Mesodermal cell (in vitro differentiated cells): ENCODE results near the gene KIF17.
"Not testable (repeated sequence)": the region's sequence is repeated elsewhere in the genome, so short reads cannot be mapped to it uniquely, and the experiment has no call there.

Experiments
- H3K27ac ChIP-seq: 2 replicates; pipeline ENCODE4 v1.7.0; 2013; ENCODE audit warnings: mild to moderate bottlenecking, low read depth, low read length, moderate library complexity; ENCODE audit not compliant: severe bottlenecking
- H3K36me3 ChIP-seq: 2 replicates; pipeline ENCODE4 v1.7.1; 2013; ENCODE audit warnings: mild to moderate bottlenecking, low read length, moderate library complexity; ENCODE audit not compliant: control insufficient read depth, insufficient read depth
- H3K4me1 ChIP-seq: one replicate; pipeline ENCODE4 v1.7.1; 2013; ENCODE audit warnings: mild to moderate bottlenecking, low read length; ENCODE audit not compliant: insufficient read depth, control insufficient read depth, poor library complexity, severe bottlenecking
- H3K4me3 ChIP-seq: 2 replicates; pipeline ENCODE4 v1.7.0; 2013; ENCODE audit warnings: low read length, control low read depth, mild to moderate bottlenecking; ENCODE audit not compliant: insufficient read depth, poor library complexity, severe bottlenecking; ENCODE audit errors: extremely low read depth
- H3K9me3 ChIP-seq: 2 replicates; pipeline ENCODE4 v1.7.1; 2013; ENCODE audit warnings: mild to moderate bottlenecking, low read length, moderate library complexity; ENCODE audit not compliant: control insufficient read depth
- WGBS, 2 experiments: methylation state at CpG; one replicate each; pipeline ENCODE4 v1.1.5; 2013; ENCODE audit warnings: missing lambda C conversion rate in 2 of 2; ENCODE audit not compliant: insufficient coverage in 2 of 2; 5-methylcytosine and 5-hydroxymethylcytosine counted together

The KIF17 gene

GRCh38 chr1:20685099-20685662 is 32.6 kb downstream of the KIF17 start:
- Histone ChIP-seq H3K36me3 (no peaks in the 10 kb centered on the region), H3K4me3 (no peak overlapping the region), H3K4me1 (no peaks in the 10 kb centered on the region), H3K9me3 (no peaks in the 10 kb centered on the region), H3K27ac (no peak overlapping the region)
- WGBS, 2 experiments, result 84 to 93% methylated on average over 17 to 19 of the region's 21 CpGs

GRCh38 chr1:20684651-20685050 is 33.2 kb downstream of the KIF17 start:
- H3K36me3 ChIP-seq, result no peaks in the 10 kb centered on the region
- H3K4me1 ChIP-seq, result no peaks in the 10 kb centered on the region
- 88 to 95% methylated on average over 6 to 10 of the region's 14 CpGs for WGBS, 2 experiments
- H3K4me3 ChIP-seq, result no peak overlapping the region
- no peak overlapping the region for H3K27ac ChIP-seq
- no peaks in the 10 kb centered on the region for H3K9me3 ChIP-seq

GRCh38 chr1:20684050-20684620 is 33.7 kb downstream of the KIF17 start:
- Histone ChIP-seq H3K9me3 (no peaks in the 10 kb centered on the region), H3K4me3 (no peak overlapping the region), H3K4me1 (no peaks in the 10 kb centered on the region), H3K27ac (no peak overlapping the region), H3K36me3 (no peaks in the 10 kb centered on the region)
- WGBS, 2 experiments, result 90 to 91% methylated on average over 13 of the region's 13 CpGs

- 91 to 98% methylated on average over 7 to 10 of the region's 10 CpGs for WGBS, 2 experiments
- Histone ChIP-seq H3K4me1 (no peaks in the 10 kb centered on the region), H3K27ac (no peak overlapping the region), H3K9me3 (no peaks in the 10 kb centered on the region), H3K36me3 (no peaks in the 10 kb centered on the region), H3K4me3 (no peak overlapping the region)
Measured at GRCh38 chr1:20683614-20684013, 34.2 kb downstream of the KIF17 start.

GRCh38 chr1:20682571-20683236 is 35.1 kb downstream of the KIF17 start:
- Histone ChIP-seq H3K36me3 (no peaks in the 10 kb centered on the region), H3K27ac (no peak overlapping the region), H3K4me1 (no peaks in the 10 kb centered on the region), H3K4me3 (no peak overlapping the region), H3K9me3 (no peaks in the 10 kb centered on the region)
- WGBS, 2 experiments, result 92 to 94% methylated on average over 15 to 22 of the region's 24 CpGs

- Histone ChIP-seq H3K9me3 (no peaks in the 10 kb centered on the region), H3K36me3 (no peaks in the 10 kb centered on the region), H3K4me1 (no peaks in the 10 kb centered on the region), H3K27ac (no peak overlapping the region), H3K4me3 (no peak overlapping the region)
- WGBS, 2 experiments, result 85 to 89% methylated on average over 2 to 9 of the region's 9 CpGs
Measured at GRCh38 chr1:20681999-20682398, 35.8 kb downstream of the KIF17 start.

GRCh38 chr1:20680269-20680668 is 37.5 kb downstream of the KIF17 start:
- no peaks in the 10 kb centered on the region for H3K9me3 ChIP-seq
- WGBS, 2 experiments, result 84 to 90% methylated on average over 3 of the region's 5 CpGs
- no peak overlapping the region for H3K4me3 ChIP-seq
- H3K4me1 ChIP-seq, result no peaks in the 10 kb centered on the region
- no peak overlapping the region for H3K27ac ChIP-seq
- H3K36me3 ChIP-seq, result no peaks in the 10 kb centered on the region

GRCh38 chr1:20678599-20678998 is 39.2 kb downstream of the KIF17 start:
- H3K9me3 ChIP-seq, result no peaks in the 10 kb centered on the region
- no peak overlapping the region for H3K4me3 ChIP-seq
- H3K36me3 ChIP-seq, result no peaks in the 10 kb centered on the region
- no peaks in the 10 kb centered on the region for H3K4me1 ChIP-seq
- 73 to 96% methylated on average over 5 to 6 of the region's 6 CpGs for WGBS, 2 experiments
- H3K27ac ChIP-seq, result no peak overlapping the region

GRCh38 chr1:20673626-20674025 is 44.2 kb downstream of the KIF17 start:
- not testable (repeated sequence) for H3K9me3 ChIP-seq, H3K4me3 ChIP-seq, H3K4me1 ChIP-seq, H3K27ac ChIP-seq, H3K36me3 ChIP-seq
- 95 to 96% methylated on average over 5 to 9 of the region's 11 CpGs for WGBS, 2 experiments

- 95 to 100% methylated on average over 4 of the region's 4 CpGs for WGBS, 2 experiments
Measured at GRCh38 chr1:20672265-20672632, 45.6 kb downstream of the KIF17 start.

GRCh38 chr1:20670936-20671335 is 46.9 kb downstream of the KIF17 start:
- H3K4me3 ChIP-seq, result no peak overlapping the region
- no peaks in the 10 kb centered on the region for H3K9me3 ChIP-seq
- H3K4me1 ChIP-seq, result peaks cover 4% of the 10 kb centered on the region
- WGBS, 2 experiments, result 94 to 96% methylated on average over 2 to 5 of the region's 5 CpGs
- no peaks in the 10 kb centered on the region for H3K36me3 ChIP-seq
- no peak overlapping the region for H3K27ac ChIP-seq

More at GRCh38 chr1:20672265-20672632, 45.6 kb downstream of the KIF17 start:
- Histone ChIP-seq H3K27ac (no peak overlapping the region), H3K9me3 (no peaks in the 10 kb centered on the region), H3K36me3 (no peaks in the 10 kb centered on the region), H3K4me3 (no peak overlapping the region), H3K4me1 (no peaks in the 10 kb centered on the region)
